Small intestine (tissue), 7 donors: Measurements from ENCODE around the gene FGF14. TPM values are rescaled to one million over a fixed set of nuclear protein-coding genes. Genes with fewer than 3 reads are reported as not detected.

Experiments used
- DNase-seq, 2 donors: peaks; one replicate each; pipeline versions ENCODE4 v3.0.0 to v3.0.0-alpha.2; 2013
- FAIRE-seq: peaks from 2 replicates; lab custom pipeline; 2012; peaks lifted over from hg19 to GRCh38; lab: Jason Lieb, UNC
- H3K27ac ChIP-seq, 3 donors: one replicate each; pipeline ENCODE4 v1.5.1; 2013; ENCODE audit warnings: low read length in 2 of 3, mild to moderate bottlenecking in 2 of 3, control low read depth in 1 of 3, inconsistent platforms in 1 of 3, low read depth in 1 of 3, moderate library complexity in 1 of 3
- H3K27me3 ChIP-seq, 3 donors: one replicate each; pipeline ENCODE4 v1.6.1; 2013; ENCODE audit warnings: low read length in 3 of 3, inconsistent platforms in 1 of 3; ENCODE audit not compliant: control insufficient read depth in 3 of 3, insufficient read depth in 3 of 3
- H3K36me3 ChIP-seq, 3 donors: one replicate each; pipeline ENCODE4 v1.6.1; 2013; ENCODE audit warnings: low read length in 3 of 3, inconsistent platforms in 1 of 3, low read depth in 1 of 3, mild to moderate bottlenecking in 1 of 3, moderate library complexity in 1 of 3; ENCODE audit not compliant: control insufficient read depth in 3 of 3, insufficient read depth in 2 of 3
- H3K4me1 ChIP-seq, 3 donors: one replicate each; pipeline ENCODE4 v1.6.1; 2013; ENCODE audit warnings: low read length in 2 of 3, inconsistent platforms in 1 of 3, low read depth in 1 of 3, mild to moderate bottlenecking in 1 of 3, moderate library complexity in 1 of 3; ENCODE audit not compliant: control insufficient read depth in 3 of 3, insufficient read depth in 2 of 3
- H3K4me3 ChIP-seq, 3 donors: one replicate each; pipeline ENCODE4 v1.5.1; 2013; ENCODE audit warnings: low read length in 3 of 3, control low read depth in 1 of 3, inconsistent platforms in 1 of 3, low read depth in 1 of 3, mild to moderate bottlenecking in 1 of 3, moderate library complexity in 1 of 3
- H3K9me3 ChIP-seq, 2 donors: one replicate each; pipeline ENCODE4 v1.6.1; 2013; ENCODE audit warnings: low read depth in 1 of 2, low read length in 1 of 2; ENCODE audit not compliant: control insufficient read depth in 2 of 2, insufficient read depth in 1 of 2
- WGBS, 3 donors: extraction: QIAGEN DNeasy Blood & Tissue Kit; methylation state at CpG; one replicate each; pipeline ENCODE4 v1.1.7; 2013; 5-methylcytosine and 5-hydroxymethylcytosine counted together
- polyA plus RNA-seq, 4 donors: library from polyadenylated mRNA; stranded (reverse) in 3 of 4; unstranded in 1 of 4; fragments of 200-250 nt in 3 of 4; fragments of 120-200 nt in 1 of 4; gene quantifications; one replicate each; pipeline versions ENCODE4 v1.2.1 to v1.2.3, GENCODE V29; 2013
- donor health status: healthy with polysubstance abuse.
- donor health status: control.
- donor health status: control.
- donor health status: Bipolar disorder and iron deficiency.
- donor health status: healthy.

The FGF14 gene
- polyA plus RNA-seq, 4 donors = under 0.01 to 0.74 (median 0.31) TPM; not detected in 1

GRCh38 chr13:102231479-102231878 lies 170.4 kb downstream of the FGF14 start:
- Histone ChIP-seq H3K9me3 (no peaks in the 10 kb centered on the region), H3K27ac (no peak overlapping the region), H3K27me3 (no peaks in the 10 kb centered on the region), H3K4me1 (no peaks in the 10 kb centered on the region), H3K4me3 (no peak overlapping the region), H3K36me3 (no peaks in the 10 kb centered on the region)
- DNase-seq (no peak), FAIRE-seq (no peak)
- WGBS, 3 donors = 44 to 47% (median 46%) methylated on average over 2 of the region's 2 CpGs

DNA sequence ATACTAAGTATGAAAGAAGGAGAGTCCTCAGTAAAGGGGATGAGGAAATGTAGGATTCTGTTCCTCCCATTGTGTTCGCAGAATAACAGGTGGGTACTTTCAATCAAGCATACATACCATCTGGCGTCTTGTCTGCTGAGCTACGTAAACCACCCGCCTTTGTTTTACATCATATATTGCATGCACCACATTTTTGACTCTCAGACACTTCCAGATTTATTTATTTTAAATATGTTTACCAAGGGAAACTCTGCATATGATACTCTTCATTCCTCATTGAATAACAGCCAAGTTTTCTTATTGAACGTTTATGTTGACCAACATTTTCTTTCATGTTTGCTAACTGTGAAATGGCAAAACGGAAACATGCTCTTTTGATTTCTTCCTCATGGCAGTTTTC lies 174.1 kb downstream of the FGF14 start:
- Histone ChIP-seq H3K4me1 (no peaks in the 10 kb centered on the region), H3K27me3 (no peaks in the 10 kb centered on the region), H3K9me3 (no peaks in the 10 kb centered on the region), H3K4me3 (no peak overlapping the region), H3K27ac (no peak overlapping the region), H3K36me3 (no peaks in the 10 kb centered on the region)
- DNase-seq (no peak), FAIRE-seq (no peak)
- 59 to 77% (median 76%) methylated on average over 6 of the region's 6 CpGs for WGBS, 3 donors

DNA sequence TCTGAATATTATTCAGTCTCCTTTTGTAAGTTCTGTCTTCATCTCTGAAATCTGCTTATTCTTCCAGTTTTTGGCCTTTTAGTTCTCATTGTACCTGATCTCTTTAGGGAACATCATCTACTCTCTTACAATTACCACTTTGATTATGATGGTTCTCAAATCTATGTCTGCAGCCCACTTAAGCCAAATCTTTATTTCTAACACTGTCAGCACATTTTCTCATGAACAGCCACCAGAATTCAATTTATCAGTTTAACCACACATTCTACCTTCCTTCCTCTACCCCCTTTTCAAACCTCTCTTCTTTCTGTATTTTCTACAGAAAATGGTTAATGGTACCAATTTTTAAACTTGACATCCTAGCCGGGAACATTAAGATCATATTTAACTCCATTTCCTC lies 175.3 kb downstream of the FGF14 start:
- FAIRE-seq = no peak
- H3K9me3 ChIP-seq = no peaks in the 10 kb centered on the region
- WGBS, 3 donors = 79 to 81% (median 80%) methylated on average over 1 of the region's 1 CpG

DNA sequence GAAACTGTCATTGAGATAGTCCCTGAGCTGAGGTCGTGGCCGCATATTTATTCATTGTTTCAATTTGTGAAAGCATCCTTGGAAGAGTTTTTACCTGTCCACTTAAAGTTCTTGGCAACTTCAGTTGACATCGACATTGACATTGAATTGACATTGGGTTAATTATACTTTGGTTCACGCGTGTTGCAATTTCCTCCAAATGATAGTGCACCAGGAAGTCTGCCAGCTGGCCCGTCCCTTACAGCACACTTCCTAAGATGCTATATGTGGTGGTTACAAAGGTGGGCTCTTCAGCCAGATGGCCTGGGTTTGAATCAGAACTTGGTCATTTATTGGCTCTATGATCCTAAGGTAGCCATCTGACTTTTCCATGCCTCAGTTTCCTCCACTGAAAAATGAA lies 176.0 kb downstream of the FGF14 start:
- Histone ChIP-seq H3K27me3 (no peaks in the 10 kb centered on the region), H3K4me3 (no peak overlapping the region), H3K4me1 (no peaks in the 10 kb centered on the region), H3K27ac (no peak overlapping the region), H3K9me3 (no peaks in the 10 kb centered on the region), H3K36me3 (no peaks in the 10 kb centered on the region)
- 56 to 70% (median 62%) methylated on average over 6 of the region's 6 CpGs for WGBS, 3 donors
- FAIRE-seq (no peak), DNase-seq (no peak)

More for the DNA sequence above, 175.3 kb downstream of the FGF14 start:
- Histone ChIP-seq H3K36me3 (no peaks in the 10 kb centered on the region), H3K27ac (no peak overlapping the region), H3K4me1 (no peaks in the 10 kb centered on the region), H3K4me3 (no peak overlapping the region), H3K27me3 (no peaks in the 10 kb centered on the region)
- DNase-seq = no peak

DNA sequence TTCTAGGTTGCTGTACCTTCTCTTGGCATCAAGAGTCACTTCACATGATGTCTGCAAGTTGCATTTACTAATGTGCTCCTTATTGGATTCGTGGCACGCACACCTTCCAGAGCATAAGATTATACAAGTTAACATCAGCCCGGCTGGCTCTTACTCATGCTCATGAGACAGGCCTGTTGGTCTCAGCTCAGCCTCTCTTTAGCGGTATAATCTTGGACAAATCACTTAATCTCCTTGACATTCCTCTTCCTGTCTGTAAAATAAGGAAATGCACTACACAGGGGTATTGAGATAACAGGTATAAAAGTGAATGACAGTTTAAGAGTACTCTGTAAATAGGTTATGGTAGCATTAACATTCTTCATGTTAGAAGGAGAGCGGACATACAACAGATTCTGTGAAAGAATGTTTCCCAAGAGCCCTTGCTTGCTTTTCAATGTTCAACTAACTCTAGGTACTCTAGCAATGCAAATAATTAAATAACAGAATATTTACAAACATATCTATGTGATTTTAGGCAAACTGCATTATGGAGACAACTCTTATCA lies 181.1 kb downstream of the FGF14 start:
- Histone ChIP-seq H3K4me1 (no peaks in the 10 kb centered on the region), H3K9me3 (no peaks in the 10 kb centered on the region), H3K27ac (no peak overlapping the region), H3K4me3 (no peak overlapping the region), H3K27me3 (no peaks in the 10 kb centered on the region), H3K36me3 (no peaks in the 10 kb centered on the region)
- FAIRE-seq = no peak
- WGBS, 3 donors = 35 to 46% (median 40%) methylated on average over 5 of the region's 5 CpGs
- DNase-seq = no peak

DNA sequence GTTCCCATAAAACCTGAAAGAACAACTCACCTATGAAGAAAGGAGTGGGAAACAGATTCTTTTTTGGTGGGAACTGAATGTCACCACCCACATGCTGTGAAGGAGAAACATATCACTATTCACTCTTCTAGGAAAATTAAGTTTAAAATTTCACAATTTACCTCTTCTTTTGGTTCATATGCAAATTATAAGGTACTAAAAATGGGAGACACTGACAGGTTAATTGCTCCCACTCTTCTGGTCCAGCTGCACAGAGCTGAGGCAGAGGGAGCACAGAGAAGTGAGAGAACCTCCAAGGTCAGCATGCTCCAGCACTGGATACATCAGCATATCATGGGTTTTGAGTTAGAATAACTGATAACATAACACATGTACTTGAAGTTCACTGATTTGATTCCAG lies 186.9 kb downstream of the FGF14 start:
- Histone ChIP-seq H3K36me3 (no peaks in the 10 kb centered on the region), H3K27ac (no peak overlapping the region), H3K27me3 (no peaks in the 10 kb centered on the region), H3K9me3 (no peaks in the 10 kb centered on the region), H3K4me3 (no peak overlapping the region), H3K4me1 (no peaks in the 10 kb centered on the region)
- FAIRE-seq = no peak
- no peak for DNase-seq

DNA sequence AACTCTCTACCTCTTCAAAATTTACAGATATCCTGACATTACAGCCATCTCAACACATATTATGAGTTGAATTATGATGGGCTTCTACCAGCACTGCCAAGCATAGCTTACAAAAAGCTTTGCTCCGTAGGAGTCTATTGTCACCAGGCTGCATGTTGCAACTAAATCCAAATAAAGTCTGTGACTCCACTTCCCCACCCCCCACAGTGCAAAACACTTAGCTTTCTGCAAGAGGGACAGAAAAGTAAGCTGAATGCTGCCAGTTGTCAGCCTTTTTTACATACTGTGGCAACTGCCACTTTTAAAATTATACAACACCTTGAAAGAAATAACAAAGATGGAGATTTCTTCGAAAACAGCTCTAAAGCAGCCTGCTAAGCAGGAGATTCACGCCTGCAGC lies 189.1 kb downstream of the FGF14 start:
- WGBS, 3 donors = 36 to 39% (median 39%) methylated on average over 3 of the region's 3 CpGs
- Histone ChIP-seq H3K27ac (no peak overlapping the region), H3K36me3 (no peaks in the 10 kb centered on the region), H3K9me3 (no peaks in the 10 kb centered on the region), H3K4me1 (no peaks in the 10 kb centered on the region), H3K27me3 (no peaks in the 10 kb centered on the region), H3K4me3 (no peak overlapping the region)
- no peak for FAIRE-seq
- DNase-seq = no peak

DNA sequence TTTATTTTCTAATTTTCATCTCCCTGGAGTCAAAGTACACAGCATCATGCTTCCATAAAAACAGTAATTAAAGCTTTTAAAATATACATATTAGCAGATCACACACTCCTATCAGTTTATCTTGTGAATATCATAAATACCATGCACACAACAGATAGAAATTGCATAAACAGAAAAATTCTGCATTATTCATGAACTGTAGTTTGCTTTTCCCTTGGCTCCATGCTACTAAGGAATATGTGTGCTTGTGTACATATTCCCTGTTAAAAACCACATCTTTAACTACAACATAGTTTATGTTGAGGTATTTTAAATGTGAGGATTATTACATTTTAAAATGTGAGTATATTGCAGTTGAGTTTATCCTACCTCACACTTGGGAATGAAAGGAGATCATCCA lies 193.5 kb downstream of the FGF14 start:
- no peaks in the 10 kb centered on the region for H3K4me1 ChIP-seq
- H3K27ac ChIP-seq = no peak overlapping the region
- FAIRE-seq = no peak

DNA sequence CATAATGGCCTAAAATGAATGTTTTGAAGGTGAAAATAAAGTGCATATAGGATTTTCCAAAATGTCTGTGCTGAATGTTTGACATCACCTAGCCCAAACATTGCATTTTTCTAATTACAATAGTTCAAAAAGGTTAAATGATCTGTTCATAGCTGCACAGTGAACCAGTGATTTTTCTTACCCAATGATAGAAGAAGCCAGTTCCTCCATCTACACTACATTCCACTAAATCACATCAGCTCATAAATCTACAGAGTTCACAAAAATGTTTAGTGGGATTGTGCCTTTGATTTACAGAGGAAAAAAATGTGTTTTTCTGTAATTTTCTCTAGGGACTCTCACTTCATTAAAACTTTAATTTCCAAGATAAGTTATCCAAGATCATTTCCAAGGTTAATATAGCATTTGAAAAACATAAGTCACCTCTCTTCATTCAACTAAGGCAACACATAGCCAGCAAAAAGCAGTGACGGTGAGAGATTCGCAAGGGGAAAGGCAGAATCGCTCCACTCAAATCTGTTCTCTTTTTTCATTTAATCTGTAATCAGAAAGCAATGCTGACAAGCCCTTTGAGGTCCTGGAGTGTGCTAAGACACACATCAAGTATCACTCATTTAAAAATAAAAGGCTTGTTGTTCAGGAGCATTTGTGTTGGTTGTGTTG lies 194.0 kb downstream of the FGF14 start:
- 88 to 92% (median 89%) methylated on average over 3 of the region's 3 CpGs for WGBS, 3 donors
- DNase-seq = no peak
- H3K27ac ChIP-seq = no peak overlapping the region
- H3K4me1 ChIP-seq = no peaks in the 10 kb centered on the region
- no peak overlapping the region for H3K4me3 ChIP-seq
- no peak for FAIRE-seq
- H3K27me3 ChIP-seq = no peaks in the 10 kb centered on the region
- H3K36me3 ChIP-seq = no peaks in the 10 kb centered on the region
- no peaks in the 10 kb centered on the region for H3K9me3 ChIP-seq

More for the DNA sequence above, 193.5 kb downstream of the FGF14 start:
- H3K9me3 ChIP-seq = no peaks in the 10 kb centered on the region
- DNase-seq = no peak
- H3K27me3 ChIP-seq = no peaks in the 10 kb centered on the region
- H3K36me3 ChIP-seq = no peaks in the 10 kb centered on the region
- H3K4me3 ChIP-seq = no peak overlapping the region
